Fibroblast of mammary gland (primary cell): Measurements from ENCODE around the gene TXNIP.

Experiments used
- DNase-seq: peaks from one replicate; pipeline ENCODE4 v3.0.0-alpha.2; 2010; ENCODE audit warnings: low read depth
- H3K4me3 ChIP-seq: 2 replicates; pipeline ENCODE4 v1.5.1; 2011; ENCODE audit warnings: low read depth, mild to moderate bottlenecking, low read length, moderate library complexity; ENCODE audit not compliant: control insufficient read depth
- TF ChIP-seq, protein P1 (sequence below): conservative IDR thresholded peaks from 2 replicates; pipeline ENCODE4 v1.5.1; 2011; ENCODE audit warnings: low read depth, low read length, inconsistent platforms; ENCODE audit not compliant: control insufficient read depth, insufficient read depth

The TXNIP gene

DNA sequence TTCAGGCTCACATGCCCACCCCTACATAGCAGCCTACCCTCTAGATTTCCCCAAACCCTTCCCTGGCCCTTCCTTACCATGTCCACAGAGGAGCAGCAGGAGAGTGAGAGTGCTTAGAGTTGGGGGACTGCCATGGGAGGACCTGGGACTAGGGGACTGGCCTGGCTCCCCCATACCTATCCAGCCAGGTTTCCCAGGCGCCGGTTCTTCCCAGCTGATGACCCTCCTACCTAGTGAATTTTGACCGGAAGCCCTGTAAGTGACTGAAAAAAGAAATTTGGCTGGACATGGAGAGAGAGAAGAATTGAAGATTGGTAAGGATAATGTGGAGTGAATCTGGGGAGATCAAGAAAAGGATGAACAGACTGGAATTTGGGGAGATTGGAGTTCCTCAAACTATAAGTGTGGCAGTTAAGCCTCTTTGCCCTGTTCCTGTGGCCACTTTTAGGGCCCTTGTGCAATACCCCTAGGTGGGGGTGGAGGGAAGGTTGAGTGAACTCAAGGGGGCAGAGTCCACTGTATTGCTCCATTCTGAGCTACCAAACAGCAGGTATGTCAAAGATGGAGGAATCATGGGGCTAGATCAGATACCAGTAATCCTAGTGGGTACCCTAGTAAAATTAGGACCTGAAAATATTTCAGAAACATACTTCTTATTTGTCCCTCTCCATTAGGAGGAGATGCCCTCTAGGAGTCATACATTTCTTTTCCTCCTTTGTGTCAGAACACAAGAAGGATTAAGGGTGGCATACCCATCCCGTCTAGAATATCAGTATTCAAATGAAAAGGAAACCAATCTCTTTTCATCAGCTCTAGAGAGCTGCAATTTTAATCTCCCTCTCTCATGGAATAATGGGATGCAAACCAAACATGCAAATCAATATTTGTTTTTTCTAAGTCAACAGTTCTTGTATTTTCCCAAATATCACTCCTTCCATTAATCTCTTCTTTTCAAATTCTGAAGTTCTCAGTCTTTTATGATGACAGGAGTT is 24.0 kb upstream of the TXNIP start:
- no peak overlapping the region for H3K4me3 ChIP-seq
- DNase-seq: no peak

DNA sequence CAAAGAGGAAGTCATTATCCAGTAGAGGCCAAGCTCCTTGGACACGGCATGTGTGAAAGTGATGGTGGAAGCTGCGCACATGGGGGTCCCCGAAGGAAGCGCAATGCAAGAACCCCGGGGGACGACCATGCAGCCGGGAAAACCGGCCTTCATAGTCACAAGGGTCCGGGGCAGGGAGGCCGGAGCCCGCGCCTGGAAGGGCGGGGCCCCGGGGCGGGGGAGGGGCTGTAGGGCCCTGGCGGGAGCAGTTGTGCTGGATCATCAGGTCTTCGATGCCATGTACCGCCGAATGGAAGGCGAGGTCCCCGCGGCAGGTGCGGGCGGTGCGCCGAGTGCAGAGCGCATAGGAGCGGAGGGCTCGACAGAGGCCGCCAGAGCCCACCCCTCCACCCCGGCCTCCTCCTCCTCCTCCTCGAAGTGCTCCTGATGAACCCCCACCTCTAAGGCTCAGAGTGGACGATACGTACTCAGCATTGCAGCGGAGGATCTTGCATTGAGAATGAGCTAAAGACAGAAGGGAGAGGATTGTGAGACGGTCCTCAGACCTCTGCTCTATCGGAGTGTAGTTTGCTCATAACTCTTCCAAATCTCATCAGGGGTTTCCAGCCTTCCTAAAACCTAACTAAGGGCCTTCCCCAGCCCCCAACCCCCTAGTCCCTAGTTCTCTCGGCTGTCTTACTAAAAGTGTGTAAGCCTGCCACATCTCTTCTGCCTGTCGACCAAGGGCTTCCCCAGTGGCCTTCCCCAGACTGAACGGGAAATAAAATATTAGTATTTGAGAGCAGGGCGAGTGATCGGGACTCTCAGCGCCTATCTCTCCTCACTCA is 23.1 kb upstream of the TXNIP start:
- H3K4me3 ChIP-seq: no peak overlapping the region
- DNase-seq: no peak
- TF ChIP-seq, protein P1, sequence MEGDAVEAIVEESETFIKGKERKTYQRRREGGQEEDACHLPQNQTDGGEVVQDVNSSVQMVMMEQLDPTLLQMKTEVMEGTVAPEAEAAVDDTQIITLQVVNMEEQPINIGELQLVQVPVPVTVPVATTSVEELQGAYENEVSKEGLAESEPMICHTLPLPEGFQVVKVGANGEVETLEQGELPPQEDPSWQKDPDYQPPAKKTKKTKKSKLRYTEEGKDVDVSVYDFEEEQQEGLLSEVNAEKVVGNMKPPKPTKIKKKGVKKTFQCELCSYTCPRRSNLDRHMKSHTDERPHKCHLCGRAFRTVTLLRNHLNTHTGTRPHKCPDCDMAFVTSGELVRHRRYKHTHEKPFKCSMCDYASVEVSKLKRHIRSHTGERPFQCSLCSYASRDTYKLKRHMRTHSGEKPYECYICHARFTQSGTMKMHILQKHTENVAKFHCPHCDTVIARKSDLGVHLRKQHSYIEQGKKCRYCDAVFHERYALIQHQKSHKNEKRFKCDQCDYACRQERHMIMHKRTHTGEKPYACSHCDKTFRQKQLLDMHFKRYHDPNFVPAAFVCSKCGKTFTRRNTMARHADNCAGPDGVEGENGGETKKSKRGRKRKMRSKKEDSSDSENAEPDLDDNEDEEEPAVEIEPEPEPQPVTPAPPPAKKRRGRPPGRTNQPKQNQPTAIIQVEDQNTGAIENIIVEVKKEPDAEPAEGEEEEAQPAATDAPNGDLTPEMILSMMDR: no peak

More for the DNA sequence above, 24.0 kb upstream of the TXNIP start:
- TF ChIP-seq, protein P1: no peak

GRCh38 chr1:146016891-146017290 is 20.5 kb upstream of the TXNIP start:
- DNase-seq: peak; percentile 69
- no peak overlapping the region for H3K4me3 ChIP-seq
- TF ChIP-seq, protein P1: no peak

GRCh38 chr1:146013559-146013922 is 17.2 kb upstream of the TXNIP start:
- DNase-seq: peak; percentile 40
- TF ChIP-seq, protein P1: no peak
- no peak overlapping the region for H3K4me3 ChIP-seq

- DNase-seq: peak; percentile 89
- H3K4me3 ChIP-seq: no peak overlapping the region
- TF ChIP-seq, protein P1: peak; percentile 76
Measured at GRCh38 chr1:146012703-146013558, 16.6 kb upstream of the TXNIP start.
